ENCODE measurements around the gene SUPT20H. TPM values are rescaled to one million over a fixed set of nuclear protein-coding genes. Genes with fewer than 3 reads are reported as not detected.

Gene SUPT20H
- total RNA-seq, 6 experiments from 2014 or later, result 46.5 to 55.4 (median 50.2) TPM

GRCh38 chr13:37105251-37105714, 45.8 kb upstream of the SUPT20H start, which contains the start of gene CSNK1A1L:
TSS of gene CSNK1A1L (minus strand) at chr13:37105664. CDS start at chr13:37105256, 408 bp downstream.
- no peaks in the 10 kb centered on the region; the same call in 1 of the 2 replicates for H3K27me3 Mint-ChIP-seq (ENCODE audit: insufficient read depth)
- no peak within 1 kb of the TSS for H3K4me3 Mint-ChIP-seq
- TF ChIP-seq CTCF (IDR thresholded peaks at IDR 0.05), result no peak
- peaks cover 8% of the 10 kb centered on the region for H3K4me1 Mint-ChIP-seq (ENCODE audit: low read depth)
- no peaks in the 10 kb centered on the region for H3K9me3 Mint-ChIP-seq
- H3K27ac Mint-ChIP-seq, result no peak within 1 kb of the TSS
- no peak for DNase-seq
- no peaks in the 10 kb centered on the region for H3K36me3 Mint-ChIP-seq (ENCODE audit: low read depth)

GRCh38 chr13:37102896-37103295, 43.4 kb upstream of the SUPT20H start:
- H3K27ac Mint-ChIP-seq, result no peak overlapping the region
- no peak overlapping the region for H3K4me3 Mint-ChIP-seq
- no peaks in the 10 kb centered on the region; the same call in 1 of the 2 replicates for H3K27me3 Mint-ChIP-seq (ENCODE audit: insufficient read depth)
- no peaks in the 10 kb centered on the region; the same call in 1 of the 2 replicates for H3K4me1 Mint-ChIP-seq (ENCODE audit: low read depth)
- no peaks in the 10 kb centered on the region for H3K36me3 Mint-ChIP-seq (ENCODE audit: low read depth)
- TF ChIP-seq CTCF (IDR thresholded peaks at IDR 0.05), result no peak
- DNase-seq, result no peak
- no peaks in the 10 kb centered on the region for H3K9me3 Mint-ChIP-seq

GRCh38 chr13:37101201-37101600, 41.7 kb upstream of the SUPT20H start:
- no peak overlapping the region for H3K27ac Mint-ChIP-seq
- H3K36me3 Mint-ChIP-seq (ENCODE audit: low read depth), result no peaks in the 10 kb centered on the region
- H3K9me3 Mint-ChIP-seq, result no peaks in the 10 kb centered on the region
- TF ChIP-seq CTCF (IDR thresholded peaks at IDR 0.05), result no peak
- peaks cover 12% of the 10 kb centered on the region for H3K4me1 Mint-ChIP-seq (ENCODE audit: low read depth)
- no peak overlapping the region for H3K4me3 Mint-ChIP-seq
- H3K27me3 Mint-ChIP-seq (ENCODE audit: insufficient read depth), result no peaks in the 10 kb centered on the region; the same call in 1 of the 2 replicates
- DNase-seq, result no peak

GRCh38 chr13:37100731-37101130, 41.2 kb upstream of the SUPT20H start:
- H3K36me3 Mint-ChIP-seq (ENCODE audit: low read depth), result no peaks in the 10 kb centered on the region
- no peak overlapping the region for H3K27ac Mint-ChIP-seq
- no peaks in the 10 kb centered on the region for H3K9me3 Mint-ChIP-seq
- TF ChIP-seq CTCF (IDR thresholded peaks at IDR 0.05), result no peak
- peaks cover 12% of the 10 kb centered on the region for H3K4me1 Mint-ChIP-seq (ENCODE audit: low read depth)
- no peaks in the 10 kb centered on the region; the same call in 1 of the 2 replicates for H3K27me3 Mint-ChIP-seq (ENCODE audit: insufficient read depth)
- no peak overlapping the region for H3K4me3 Mint-ChIP-seq
- no peak for DNase-seq

GRCh38 chr13:37097076-37097475, 37.6 kb upstream of the SUPT20H start:
- TF ChIP-seq CTCF (IDR thresholded peaks at IDR 0.05), result no peak
- H3K4me1 Mint-ChIP-seq (ENCODE audit: low read depth), result peaks cover 12% of the 10 kb centered on the region
- no peaks in the 10 kb centered on the region for H3K9me3 Mint-ChIP-seq
- H3K27me3 Mint-ChIP-seq (ENCODE audit: insufficient read depth), result no peaks in the 10 kb centered on the region; the same call in 1 of the 2 replicates
- no peak overlapping the region for H3K27ac Mint-ChIP-seq
- H3K36me3 Mint-ChIP-seq (ENCODE audit: low read depth), result no peaks in the 10 kb centered on the region
- no peak overlapping the region; the same call in 1 of the 2 replicates for H3K4me3 Mint-ChIP-seq
- DNase-seq, result peak; percentile 38
